G401.6 (cell line): ENCODE measurements around the gene PAX2.

ENCODE experiments used
- FAIRE-seq: peaks from 2 replicates; lab custom pipeline; 2012; peaks lifted over from hg19 to GRCh38; lab: Jason Lieb, UNC

PAX2 gene

DNA sequence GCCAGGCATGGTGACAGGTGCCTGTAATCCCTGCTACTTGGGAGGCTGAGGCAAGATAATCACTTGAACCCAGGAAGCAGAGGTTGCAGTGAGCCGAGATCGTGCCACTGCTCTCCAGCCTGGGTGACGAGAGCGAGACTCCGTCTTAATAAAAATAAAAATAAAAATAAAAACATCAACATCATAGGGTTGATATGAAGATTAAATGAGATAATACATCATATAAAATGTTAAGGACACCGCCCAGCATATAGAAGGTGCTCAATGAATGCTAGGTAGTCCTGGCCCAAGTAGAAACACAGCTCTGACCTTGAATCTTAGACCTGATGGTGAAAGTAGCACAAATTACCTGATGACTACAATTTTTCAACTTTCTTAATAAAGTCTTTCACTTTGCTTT, 74.0 kb downstream of the PAX2 start:
- FAIRE-seq, result no peak

DNA sequence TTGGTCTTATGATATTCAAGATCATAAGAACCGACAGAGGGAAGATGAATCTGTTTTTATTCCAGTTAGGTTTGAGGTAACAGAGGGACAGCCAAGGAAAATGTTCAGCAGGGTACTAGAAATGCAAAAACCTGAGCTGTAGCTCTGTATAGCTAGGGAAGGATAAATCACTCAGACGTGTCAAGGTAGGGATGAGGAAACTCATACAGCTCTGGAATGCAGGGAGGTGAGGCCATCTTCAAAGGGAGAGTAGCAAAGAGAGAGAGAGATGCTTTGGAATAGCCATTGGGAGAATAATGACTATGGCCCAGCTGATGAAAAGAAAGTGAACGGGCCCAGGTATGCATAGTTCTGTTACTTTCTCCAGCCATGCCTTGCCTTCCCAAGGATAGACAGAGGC, 77.8 kb downstream of the PAX2 start:
- no peak for FAIRE-seq

DNA sequence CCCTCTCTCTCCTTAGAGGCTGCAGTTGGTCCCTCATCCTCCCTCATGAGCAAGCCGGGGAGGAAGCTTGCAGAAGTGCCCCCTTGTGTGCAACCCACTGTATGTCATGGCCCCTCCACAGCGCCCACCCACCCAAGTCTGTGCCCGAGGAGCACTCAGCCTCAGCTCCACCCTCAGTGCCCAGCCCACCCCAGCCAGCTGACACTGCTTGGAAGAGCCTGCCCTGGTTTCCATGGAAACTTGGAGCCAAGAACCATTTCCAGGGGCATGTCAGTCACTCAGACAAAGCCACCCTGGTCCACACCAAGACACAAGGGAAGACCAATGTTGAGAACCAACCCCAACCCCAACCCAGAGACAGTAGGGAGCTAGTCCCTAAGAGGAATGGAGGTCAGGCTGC, 79.5 kb downstream of the PAX2 start:
- FAIRE-seq, result no peak

DNA sequence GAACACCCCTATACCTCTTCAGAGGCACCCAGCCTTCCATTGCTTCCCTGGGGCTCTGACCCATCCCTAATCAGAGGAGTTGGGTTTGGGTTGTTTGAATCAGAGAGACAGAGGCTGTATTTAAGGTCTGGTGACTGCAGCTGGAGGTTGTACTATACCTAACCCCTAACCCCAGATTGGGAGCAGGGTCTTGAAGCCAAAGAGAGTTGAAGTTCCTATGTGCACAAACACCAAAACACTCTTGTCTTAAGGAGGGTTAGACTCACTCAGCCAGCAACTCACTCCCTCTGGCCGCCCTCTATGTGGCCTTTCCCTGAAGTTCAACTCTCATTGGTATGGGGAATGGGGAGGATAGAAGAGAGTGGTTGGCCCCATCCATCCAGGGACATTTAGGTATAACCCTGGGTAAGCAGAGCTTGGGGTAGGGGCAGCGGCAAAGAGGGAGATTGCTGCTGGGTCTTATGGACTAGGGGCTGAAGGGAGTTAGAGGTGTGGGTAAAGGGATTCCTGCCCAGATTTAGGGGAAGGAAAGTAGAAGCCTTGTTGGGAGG, 80.0 kb downstream of the PAX2 start:
- no peak for FAIRE-seq

DNA sequence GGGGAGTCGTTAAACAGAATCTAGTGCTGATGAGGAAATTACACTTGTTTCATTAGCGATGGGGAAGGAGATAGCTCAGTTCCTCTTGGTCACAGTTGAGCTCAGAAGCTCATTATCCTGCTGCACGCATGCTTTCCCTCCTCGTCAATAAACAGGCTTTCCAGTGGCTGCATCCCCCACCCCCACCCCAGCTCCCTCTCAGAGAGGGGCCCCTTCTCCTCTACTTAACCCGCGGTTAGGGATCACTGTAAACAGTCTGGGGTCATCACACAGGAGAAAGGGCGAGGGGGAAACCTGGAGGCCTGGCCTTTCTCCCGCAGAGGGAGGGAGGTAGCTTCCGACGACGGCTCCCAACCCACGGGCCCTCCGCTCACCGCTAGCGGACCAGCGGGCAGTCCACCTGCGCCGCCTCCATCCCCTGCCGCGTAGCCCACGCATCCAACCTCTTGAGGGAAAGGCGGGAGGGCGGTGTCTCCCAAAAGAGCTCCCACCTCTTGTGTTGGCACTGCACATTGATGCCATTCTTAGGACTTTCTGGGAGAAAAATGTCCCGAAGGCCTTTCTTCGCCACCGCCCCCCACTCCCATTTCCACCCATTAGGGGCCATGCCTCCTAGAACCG, 80.8 kb downstream of the PAX2 start:
- FAIRE-seq, result no peak

DNA sequence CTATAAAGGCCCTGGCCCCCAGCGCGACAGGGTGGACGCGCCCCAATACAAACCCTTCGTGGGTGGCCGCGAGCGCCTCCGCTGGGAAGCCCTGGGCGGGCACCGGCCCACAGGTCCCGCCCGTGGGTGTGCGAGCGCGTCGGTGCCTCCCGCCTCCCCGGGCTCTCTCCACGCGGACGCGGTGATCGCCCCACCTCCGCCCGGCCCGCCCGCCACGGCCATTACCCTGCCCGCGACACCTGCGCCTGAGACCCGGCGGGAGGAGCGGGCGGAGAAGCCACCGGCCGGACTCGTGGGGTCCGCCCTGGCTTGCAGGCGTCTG, 81.2 kb downstream of the PAX2 start:
- FAIRE-seq, result no peak

DNA sequence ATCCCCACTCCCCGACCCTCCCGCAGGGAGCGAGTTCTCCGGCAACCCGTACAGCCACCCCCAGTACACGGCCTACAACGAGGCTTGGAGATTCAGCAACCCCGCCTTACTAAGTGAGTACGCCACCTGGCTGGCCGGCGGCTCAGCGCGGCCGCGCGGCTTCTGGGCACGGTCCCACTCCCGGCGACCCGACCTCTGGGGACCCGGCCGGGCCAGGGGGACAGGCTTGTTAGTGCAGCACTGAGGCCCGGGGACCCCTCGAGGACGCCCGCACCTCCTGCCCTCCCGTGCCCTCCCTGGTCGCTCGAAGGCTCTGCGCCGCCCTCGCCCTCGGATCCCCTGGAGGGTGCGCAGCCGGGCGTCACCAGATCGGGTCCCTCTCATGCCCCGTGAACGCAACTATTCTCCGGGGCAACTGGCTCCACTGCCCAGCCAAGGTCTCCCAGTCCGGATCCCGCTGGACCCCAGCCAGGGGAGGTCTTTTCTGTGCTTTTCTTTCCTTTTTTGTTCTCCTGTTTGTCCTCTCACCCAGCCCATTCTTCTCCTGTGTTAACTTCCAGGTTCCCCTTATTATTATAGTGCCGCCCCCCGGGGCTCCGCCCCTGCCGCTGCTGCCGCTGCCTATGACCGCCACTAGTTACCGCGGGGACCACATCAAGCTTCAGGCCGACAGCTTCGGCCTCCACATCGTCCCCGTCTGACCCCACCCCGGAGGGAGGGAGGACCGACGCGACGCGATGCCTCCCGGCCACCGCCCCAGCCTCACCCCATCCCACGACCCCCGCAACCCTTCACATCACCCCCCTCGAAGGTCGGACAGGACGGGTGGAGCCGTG, 81.8 kb downstream of the PAX2 start:
- FAIRE-seq, result no peak

DNA sequence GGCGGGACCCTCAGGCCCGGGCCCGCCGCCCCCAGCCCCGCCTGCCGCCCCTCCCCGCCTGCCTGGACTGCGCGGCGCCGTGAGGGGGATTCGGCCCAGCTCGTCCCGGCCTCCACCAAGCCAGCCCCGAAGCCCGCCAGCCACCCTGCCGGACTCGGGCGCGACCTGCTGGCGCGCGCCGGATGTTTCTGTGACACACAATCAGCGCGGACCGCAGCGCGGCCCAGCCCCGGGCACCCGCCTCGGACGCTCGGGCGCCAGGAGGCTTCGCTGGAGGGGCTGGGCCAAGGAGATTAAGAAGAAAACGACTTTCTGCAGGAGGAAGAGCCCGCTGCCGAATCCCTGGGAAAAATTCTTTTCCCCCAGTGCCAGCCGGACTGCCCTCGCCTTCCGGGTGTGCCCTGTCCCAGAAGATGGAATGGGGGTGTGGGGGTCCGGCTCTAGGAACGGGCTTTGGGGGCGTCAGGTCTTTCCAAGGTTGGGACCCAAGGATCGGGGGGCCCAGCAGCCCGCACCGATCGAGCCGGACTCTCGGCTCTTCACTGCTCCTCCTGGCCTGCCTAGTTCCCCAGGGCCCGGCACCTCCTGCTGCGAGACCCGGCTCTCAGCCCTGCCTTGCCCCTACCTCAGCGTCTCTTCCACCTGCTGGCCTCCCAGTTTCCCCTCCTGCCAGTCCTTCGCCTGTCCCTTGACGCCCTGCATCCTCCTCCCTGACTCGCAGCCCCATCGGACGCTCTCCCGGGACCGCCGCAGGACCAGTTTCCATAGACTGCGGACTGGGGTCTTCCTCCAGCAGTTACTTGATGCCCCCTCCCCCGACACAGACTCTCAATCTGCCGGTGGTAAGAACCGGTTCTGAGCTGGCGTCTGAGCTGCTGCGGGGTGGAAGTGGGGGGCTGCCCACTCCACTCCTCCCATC, 82.7 kb downstream of the PAX2 start:
- no peak for FAIRE-seq

DNA sequence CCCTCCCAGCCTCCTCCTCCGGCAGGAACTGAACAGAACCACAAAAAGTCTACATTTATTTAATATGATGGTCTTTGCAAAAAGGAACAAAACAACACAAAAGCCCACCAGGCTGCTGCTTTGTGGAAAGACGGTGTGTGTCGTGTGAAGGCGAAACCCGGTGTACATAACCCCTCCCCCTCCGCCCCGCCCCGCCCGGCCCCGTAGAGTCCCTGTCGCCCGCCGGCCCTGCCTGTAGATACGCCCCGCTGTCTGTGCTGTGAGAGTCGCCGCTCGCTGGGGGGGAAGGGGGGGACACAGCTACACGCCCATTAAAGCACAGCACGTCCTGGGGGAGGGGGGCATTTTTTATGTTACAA, 83.3 kb downstream of the PAX2 start:
- no peak for FAIRE-seq

DNA sequence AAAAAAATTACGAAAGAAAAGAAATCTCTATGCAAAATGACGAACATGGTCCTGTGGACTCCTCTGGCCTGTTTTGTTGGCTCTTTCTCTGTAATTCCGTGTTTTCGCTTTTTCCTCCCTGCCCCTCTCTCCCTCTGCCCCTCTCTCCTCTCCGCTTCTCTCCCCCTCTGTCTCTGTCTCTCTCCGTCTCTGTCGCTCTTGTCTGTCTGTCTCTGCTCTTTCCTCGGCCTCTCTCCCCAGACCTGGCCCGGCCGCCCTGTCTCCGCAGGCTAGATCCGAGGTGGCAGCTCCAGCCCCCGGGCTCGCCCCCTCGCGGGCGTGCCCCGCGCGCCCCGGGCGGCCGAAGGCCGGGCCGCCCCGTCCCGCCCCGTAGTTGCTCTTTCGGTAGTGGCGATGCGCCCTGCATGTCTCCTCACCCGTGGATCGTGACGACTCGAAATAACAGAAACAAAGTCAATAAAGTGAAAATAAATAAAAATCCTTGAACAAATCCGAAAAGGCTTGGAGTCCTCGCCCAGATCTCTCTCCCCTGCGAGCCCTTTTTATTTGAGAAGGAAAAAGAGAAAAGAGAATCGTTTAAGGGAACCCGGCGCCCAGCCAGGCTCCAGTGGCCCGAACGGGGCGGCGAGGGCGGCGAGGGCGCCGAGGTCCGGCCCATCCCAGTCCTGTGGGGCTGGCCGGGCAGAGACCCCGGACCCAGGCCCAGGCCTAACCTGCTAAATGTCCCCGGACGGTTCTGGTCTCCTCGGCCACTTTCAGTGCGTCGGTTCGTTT, 83.9 kb downstream of the PAX2 start:
- no peak for FAIRE-seq

DNA sequence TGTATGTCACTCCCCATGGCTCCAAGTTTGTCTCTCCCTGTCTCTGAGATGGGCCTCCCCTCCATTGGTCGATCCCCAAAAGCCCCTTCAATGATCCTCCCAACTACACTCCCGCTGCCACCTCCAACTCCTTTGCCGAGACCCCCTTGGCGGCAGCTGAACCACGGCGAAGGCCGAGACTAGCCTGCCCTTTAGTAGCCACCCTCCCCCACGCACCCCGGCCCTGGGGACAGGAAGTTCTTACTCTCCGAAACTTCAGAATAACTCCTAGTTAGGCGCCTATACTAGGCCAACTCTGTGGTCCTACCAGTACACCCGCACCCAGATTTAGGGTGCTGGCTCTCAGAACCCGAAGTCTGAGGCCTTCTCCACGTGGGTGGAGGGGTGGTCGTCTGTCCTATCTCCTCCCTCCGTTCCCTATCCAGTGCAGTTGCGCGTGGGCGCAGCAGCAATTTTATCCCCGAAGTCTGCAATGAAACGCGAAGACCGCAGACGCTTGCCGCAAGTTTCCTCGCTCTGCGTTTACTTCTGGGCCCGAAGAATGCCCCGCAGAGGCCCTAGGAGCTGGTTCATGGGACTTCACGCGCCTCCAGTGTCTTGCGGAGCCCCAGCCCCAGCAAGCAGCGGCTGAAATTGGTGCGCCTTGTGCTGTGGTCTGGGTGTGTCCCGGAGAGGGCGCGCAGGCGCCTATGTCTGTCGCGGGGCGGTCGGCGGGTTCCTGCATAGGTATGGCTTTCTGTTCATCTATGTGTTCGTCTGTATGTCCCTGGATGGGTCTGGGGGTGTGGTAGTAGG, 84.7 kb downstream of the PAX2 start:
- no peak for FAIRE-seq

DNA sequence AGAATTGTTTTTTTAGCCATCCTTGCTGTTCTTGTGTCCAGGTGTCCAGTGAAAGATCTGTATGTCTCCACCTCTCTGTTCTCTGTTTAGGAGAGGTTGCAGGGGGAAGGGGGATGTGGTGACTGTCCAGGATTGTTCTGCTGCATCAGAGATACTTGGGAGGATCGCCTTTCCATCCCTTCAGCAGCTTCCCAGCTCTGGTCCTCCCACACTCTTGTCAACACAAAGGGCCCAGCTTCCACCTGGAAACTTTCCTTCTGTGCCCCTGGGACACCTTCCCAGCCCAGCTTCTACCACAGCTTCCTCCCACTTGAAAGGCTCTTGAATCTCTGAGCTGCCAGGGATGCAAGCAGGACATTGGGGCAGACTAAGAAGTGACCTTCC, 85.3 kb downstream of the PAX2 start:
- FAIRE-seq, result no peak

DNA sequence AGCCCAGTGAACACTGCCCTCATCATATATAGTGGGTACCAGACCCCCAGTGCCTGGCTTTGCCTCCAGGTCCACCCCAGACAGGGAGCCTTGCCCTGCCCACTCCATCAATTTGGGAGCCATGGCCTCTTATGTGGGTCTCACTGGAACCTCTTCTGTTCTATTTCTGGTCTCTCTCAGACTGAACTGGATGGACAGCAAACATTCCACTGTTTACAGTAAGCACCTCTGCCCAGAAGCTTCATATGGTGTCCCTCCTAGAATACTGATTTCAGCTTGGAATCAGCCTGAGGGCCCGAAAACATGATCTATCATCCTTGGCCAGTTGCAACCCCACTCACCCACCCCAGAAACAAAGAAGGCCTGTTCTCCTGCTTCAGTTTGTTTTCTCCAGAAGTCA, 86.4 kb downstream of the PAX2 start:
- FAIRE-seq, result no peak

DNA sequence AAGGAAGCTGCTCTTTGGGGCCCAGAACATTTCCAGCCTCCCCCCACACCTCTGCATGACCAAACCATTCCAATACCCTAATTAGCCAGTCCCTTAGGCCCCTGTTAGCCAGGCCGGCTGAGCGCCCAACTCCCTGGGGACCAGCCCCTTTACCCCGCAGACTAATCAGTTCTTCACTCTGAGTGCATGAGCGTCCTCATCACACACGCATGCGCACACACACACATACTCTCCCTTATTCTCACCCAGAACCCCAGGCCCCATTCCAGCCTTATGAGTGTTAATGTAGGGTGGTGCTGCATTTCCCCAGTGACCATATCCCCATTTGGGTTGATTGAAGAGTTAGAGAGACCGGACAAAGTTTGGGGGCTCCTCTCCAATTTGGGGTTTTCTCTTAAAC, 90.4 kb downstream of the PAX2 start:
- FAIRE-seq, result no peak

DNA sequence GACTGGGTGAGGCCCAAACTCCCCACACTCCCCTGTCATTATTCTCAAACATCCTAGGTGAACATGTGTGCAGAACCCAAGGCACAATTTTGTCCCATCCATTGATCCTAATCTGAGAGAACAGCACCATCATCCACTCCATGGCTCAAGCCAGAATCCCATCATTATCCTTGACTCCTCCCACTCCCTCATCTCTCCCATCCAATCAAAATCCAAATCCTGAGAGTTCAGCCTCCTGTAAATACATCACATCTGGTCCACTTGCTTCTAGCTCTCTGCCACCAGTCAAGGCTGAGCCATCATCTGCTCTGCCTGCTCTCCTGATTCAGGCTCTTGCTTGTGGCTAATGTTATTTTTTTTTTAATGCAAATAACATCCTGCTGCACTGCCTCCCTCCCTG, 91.5 kb downstream of the PAX2 start:
- FAIRE-seq, result no peak

DNA sequence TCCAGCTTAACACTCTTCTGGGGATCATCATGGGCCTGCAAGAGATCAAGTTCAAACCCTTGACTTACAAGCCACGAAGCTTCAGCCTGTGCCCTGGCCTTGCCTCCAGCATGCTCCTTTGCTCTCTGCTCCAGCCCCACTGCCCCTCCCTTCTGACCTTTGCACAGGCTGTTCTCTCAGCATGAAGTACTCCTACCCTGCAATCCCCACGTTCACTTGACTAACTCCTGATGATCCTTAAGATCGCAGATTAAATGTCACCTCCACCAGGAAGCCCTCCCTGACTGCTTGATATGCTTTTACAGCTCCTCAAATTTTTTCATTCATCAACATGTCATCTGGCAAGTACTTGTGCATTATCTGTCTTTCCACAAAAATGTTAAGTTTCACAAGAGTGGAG, 91.9 kb downstream of the PAX2 start:
- FAIRE-seq, result no peak

DNA sequence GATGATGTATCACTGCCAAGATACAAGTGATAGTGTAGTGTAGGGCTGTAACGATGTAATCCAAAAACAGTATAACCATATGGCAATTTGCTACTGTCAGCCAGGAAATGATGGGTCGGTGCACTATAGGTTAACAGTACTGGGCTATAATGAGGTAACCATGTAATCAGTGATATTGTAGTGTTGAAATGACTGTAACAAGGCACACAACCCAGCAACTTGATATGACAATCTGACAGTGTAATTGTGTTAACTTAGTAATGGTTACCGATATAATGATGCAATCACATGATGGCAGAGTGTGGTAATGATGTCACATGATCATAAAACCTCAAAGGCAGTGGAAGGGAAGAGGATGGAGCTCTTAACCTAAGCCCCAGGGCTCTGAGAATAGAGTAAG, 93.6 kb downstream of the PAX2 start:
- no peak for FAIRE-seq

DNA sequence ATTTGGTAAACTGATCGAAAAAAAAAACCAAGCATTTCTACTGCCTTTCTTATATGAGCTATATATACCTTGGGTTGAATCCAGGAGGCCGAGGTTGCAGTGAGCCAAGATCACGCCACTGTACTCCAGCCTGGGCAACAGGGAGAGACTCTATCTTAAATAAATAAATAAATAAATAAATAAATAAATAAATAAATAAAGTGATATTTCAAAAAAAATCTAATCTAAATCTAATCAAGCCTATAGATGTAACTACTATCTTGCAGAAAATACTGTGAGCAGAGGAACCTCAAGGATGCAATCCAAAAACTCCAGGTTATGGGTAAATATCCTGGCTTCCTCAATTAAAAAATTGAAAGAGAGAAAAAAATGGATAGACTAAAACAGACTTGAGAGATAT, 96.1 kb downstream of the PAX2 start:
- FAIRE-seq, result no peak

DNA sequence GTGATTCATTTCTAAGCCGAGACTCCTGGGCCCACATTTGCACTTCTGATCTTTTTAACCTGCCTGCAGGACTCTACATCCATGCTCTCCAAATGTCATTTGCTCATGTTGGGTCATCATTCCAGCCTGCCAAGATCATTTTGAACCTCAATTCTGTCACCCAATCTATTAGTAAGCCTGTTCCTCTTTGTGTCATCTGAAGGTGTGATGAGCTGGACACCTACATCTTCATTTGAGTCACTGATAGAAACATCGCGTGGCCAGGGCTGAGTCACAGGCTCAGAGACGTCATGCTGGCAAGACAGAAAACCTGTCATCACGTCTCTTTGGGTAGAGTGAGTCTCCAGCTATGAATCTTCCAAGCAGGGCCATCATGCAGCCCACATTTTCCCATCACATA, 102.1 kb downstream of the PAX2 start:
- FAIRE-seq, result no peak

DNA sequence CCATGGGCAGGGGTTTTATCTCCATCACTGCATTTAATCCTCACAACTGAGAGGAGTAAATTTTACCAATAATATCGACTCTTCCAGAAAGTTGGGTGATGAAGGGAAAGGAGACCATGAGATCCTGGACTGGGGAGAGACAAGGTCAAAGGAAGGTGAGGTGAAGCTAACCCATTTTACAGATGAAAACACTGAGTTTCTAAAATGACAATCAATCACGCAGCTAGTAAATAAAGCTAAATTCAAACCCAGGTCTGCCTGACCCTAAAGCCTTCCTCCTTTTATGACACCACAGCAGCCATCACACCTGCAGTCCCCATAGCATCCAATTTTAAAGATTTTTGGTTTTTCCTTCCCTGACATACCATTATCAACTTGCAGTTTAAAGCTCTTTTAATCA, 103.4 kb downstream of the PAX2 start:
- FAIRE-seq, result no peak

DNA sequence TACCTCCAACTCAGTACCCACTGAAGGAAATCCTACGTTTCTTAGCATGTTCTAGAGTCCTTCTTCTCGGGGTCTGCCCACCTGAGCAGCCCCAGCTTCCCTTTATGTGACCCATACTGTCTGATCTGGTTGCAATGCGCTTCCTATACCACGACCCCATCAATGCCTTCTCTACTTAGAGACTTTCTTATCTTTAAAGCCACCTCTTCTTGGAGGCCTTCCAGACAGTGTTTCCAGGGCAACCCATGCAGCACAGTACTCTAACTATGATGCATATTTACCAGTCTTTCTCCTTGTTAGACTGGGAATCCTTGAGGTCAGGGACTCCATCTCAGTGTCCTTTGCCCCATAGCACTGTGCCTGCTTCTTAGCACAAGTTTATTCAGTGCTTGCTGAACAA, 112.9 kb downstream of the PAX2 start:
- FAIRE-seq, result no peak
